Type B pancreatic cell (in vitro differentiated cells): ENCODE data around the gene ZNF438. TPM values are rescaled to one million over a fixed set of nuclear protein-coding genes. Genes with fewer than 3 reads are reported as not detected.

Source experiments
- DNase-seq: peaks from one replicate; pipeline ENCODE4 v3.0.0; 2021; ENCODE audit warnings: mixed read lengths; ENCODE audit not compliant: unreplicated experiment; ENCODE audit errors: extremely low spot score
- H3K27ac Mint-ChIP-seq: 2 replicates; pipeline ENCODE4 v1.8.0; 2021; ENCODE audit warnings: mild to moderate bottlenecking, mixed read lengths
- H3K27me3 Mint-ChIP-seq: 2 replicates; pipeline ENCODE4 v1.8.0; 2021; ENCODE audit warnings: mixed read lengths
- H3K36me3 Mint-ChIP-seq: 2 replicates; pipeline ENCODE4 v1.8.0; 2021; ENCODE audit warnings: mixed read lengths
- H3K4me1 Mint-ChIP-seq: one replicate; pipeline ENCODE4 v1.8.0; 2021; ENCODE audit warnings: mixed read lengths; ENCODE audit not compliant: unreplicated experiment
- H3K4me3 Mint-ChIP-seq: 2 replicates; pipeline ENCODE4 v1.8.0; 2021; ENCODE audit warnings: mild to moderate bottlenecking, mixed read lengths
- H3K9me3 Mint-ChIP-seq: 2 replicates; pipeline ENCODE4 v1.8.0; 2021; ENCODE audit warnings: mixed read lengths
- total RNA-seq: library from RNA; stranded (reverse); gene quantifications from 2 replicates; pipeline ENCODE4 v1.2.1, GENCODE V29; 2021; ENCODE audit warnings: low replicate concordance
- TF ChIP-seq, protein P1 (sequence below): fragments of 200-600 bp; sonication (generic); conservative IDR thresholded peaks from 2 replicates; pipeline ENCODE4 v1.5.0; 2021; ENCODE audit warnings: antibody characterized with exemption, mild to moderate bottlenecking

Gene ZNF438
- total RNA-seq, 1 donor from 2014 or later, result 3.7 TPM

GRCh38 chr10:30847199-30847598 is 184.5 kb downstream of the ZNF438 start:
- Mint-ChIP-seq H3K27ac (no peak overlapping the region), H3K27me3 (no peaks in the 10 kb centered on the region), H3K36me3 (peaks cover 8% of the 10 kb centered on the region), H3K4me1 (peaks cover 5% of the 10 kb centered on the region), H3K4me3 (no peak overlapping the region), H3K9me3 (no peaks in the 10 kb centered on the region)
- TF ChIP-seq, protein P1, sequence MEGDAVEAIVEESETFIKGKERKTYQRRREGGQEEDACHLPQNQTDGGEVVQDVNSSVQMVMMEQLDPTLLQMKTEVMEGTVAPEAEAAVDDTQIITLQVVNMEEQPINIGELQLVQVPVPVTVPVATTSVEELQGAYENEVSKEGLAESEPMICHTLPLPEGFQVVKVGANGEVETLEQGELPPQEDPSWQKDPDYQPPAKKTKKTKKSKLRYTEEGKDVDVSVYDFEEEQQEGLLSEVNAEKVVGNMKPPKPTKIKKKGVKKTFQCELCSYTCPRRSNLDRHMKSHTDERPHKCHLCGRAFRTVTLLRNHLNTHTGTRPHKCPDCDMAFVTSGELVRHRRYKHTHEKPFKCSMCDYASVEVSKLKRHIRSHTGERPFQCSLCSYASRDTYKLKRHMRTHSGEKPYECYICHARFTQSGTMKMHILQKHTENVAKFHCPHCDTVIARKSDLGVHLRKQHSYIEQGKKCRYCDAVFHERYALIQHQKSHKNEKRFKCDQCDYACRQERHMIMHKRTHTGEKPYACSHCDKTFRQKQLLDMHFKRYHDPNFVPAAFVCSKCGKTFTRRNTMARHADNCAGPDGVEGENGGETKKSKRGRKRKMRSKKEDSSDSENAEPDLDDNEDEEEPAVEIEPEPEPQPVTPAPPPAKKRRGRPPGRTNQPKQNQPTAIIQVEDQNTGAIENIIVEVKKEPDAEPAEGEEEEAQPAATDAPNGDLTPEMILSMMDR, result no peak
- no peak for DNase-seq

DNA sequence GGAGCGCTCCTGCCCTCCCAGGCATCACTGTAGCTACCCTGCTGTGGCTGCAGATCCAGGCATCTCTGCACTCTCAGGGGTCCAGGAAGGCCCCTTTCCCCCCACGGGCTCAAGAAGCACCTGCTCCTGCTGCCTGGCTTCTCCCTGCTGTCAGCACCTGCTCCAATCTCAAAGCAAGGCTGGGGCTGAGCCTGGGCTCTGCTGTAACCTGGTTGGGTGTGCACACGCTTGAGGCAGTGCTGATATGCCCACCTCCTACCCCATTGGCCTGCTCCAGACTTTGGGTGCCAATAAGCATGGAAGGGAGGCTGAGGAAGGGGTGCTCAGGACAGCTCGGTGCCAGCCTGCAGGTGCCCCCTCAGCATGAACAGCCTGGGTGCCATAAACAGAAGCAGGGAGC is 185.0 kb downstream of the ZNF438 start:
- Mint-ChIP-seq H3K27ac (no peak overlapping the region), H3K27me3 (no peaks in the 10 kb centered on the region), H3K4me1 (peaks cover 5% of the 10 kb centered on the region), H3K4me3 (no peak overlapping the region), H3K9me3 (no peaks in the 10 kb centered on the region), H3K36me3 (peaks cover 8% of the 10 kb centered on the region)
- TF ChIP-seq, protein P1, result no peak
- DNase-seq, result no peak

DNA sequence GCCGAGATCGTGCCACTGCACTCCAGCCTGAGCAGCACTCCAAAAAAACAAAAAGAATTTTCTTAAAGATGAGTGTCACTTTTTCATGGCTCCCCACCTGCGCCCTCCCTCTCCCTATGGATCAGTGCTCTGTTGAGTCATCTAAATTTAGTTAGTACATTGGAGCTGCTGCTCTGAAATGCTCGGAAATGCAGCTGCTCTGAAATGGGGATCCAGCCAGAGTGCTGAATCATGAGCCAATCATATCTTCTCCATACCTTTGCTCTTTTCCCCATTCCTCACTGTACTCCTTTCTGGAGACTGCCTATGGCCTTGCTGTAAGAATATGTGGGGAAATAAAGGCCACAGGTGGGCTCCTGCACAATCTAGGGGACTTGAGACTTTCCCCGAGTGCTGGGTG is 188.8 kb downstream of the ZNF438 start:
- no peak overlapping the region for H3K27ac Mint-ChIP-seq
- peaks cover 22% of the 10 kb centered on the region for H3K4me1 Mint-ChIP-seq
- no peaks in the 10 kb centered on the region for H3K27me3 Mint-ChIP-seq
- peaks cover 4% of the 10 kb centered on the region for H3K36me3 Mint-ChIP-seq
- peaks cover 7% of the 10 kb centered on the region for H3K9me3 Mint-ChIP-seq
- TF ChIP-seq, protein P1, result no peak
- no peak overlapping the region for H3K4me3 Mint-ChIP-seq
- no peak for DNase-seq

- TF ChIP-seq, protein P1, result no peak
- no peak for DNase-seq
- Mint-ChIP-seq H3K27ac (no peak overlapping the region), H3K36me3 (peaks cover 4% of the 10 kb centered on the region), H3K4me1 (peaks cover 22% of the 10 kb centered on the region), H3K4me3 (no peak overlapping the region), H3K27me3 (no peaks in the 10 kb centered on the region), H3K9me3 (peaks cover 7% of the 10 kb centered on the region)
These were observed 189.5 kb downstream of the ZNF438 start for GRCh38 chr10:30842185-30842584.

GRCh38 chr10:30840395-30841050 is 191.1 kb downstream of the ZNF438 start:
- DNase-seq, result no peak
- peaks cover 11% of the 10 kb centered on the region for H3K9me3 Mint-ChIP-seq
- no peaks in the 10 kb centered on the region for H3K36me3 Mint-ChIP-seq
- no peaks in the 10 kb centered on the region for H3K27me3 Mint-ChIP-seq
- H3K4me3 Mint-ChIP-seq, result peak overlapping the region; percentile 18
- peaks cover 25% of the 10 kb centered on the region for H3K4me1 Mint-ChIP-seq
- peak overlapping the region; percentile 1 for H3K27ac Mint-ChIP-seq
- TF ChIP-seq, protein P1, result no peak

DNA sequence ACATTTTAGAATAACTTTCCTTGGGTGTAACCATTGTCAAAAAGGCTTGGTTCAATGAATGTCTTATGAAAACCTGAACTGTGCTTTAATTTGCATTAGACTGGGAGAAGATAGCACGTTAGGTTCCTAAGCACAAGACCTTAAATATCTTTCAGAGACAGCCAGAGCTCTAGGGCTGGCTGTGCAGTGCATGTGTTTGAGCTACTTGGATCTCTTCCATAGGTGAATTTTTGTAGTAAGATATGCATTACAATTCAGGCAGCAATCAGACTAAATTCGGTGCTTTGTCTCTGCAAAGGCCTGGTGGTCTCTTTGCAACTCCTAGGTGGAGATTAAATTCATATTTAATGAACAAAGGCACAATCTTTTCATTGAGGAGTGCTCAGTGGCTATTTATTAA is 192.0 kb downstream of the ZNF438 start:
- Mint-ChIP-seq H3K4me1 (peaks cover 31% of the 10 kb centered on the region), H3K27me3 (no peaks in the 10 kb centered on the region), H3K27ac (no peak overlapping the region), H3K9me3 (peaks cover 11% of the 10 kb centered on the region), H3K36me3 (no peaks in the 10 kb centered on the region), H3K4me3 (no peak overlapping the region)
- DNase-seq, result no peak
- TF ChIP-seq, protein P1, result no peak
